Muscle layer of colon (tissue), 2 donors: Measurements from ENCODE around the gene CLDN10.
"Not testable (repeated sequence)": the region's sequence is repeated elsewhere in the genome, so short reads cannot be mapped to it uniquely, and the experiment has no call there.

ENCODE experiments used
- H3K27ac ChIP-seq: one replicate; pipeline ENCODE4 v1.7.0; 2013; ENCODE audit warnings: low read depth, mild to moderate bottlenecking, low read length, moderate library complexity
- H3K27me3 ChIP-seq, 2 donors: one replicate each; pipeline ENCODE4 v1.7.0; 2013; ENCODE audit warnings: low read length in 2 of 2, mild to moderate bottlenecking in 2 of 2; ENCODE audit not compliant: insufficient read depth in 2 of 2, control insufficient read depth in 1 of 2
- H3K36me3 ChIP-seq: one replicate; pipeline ENCODE4 v1.7.0; 2013; ENCODE audit warnings: mild to moderate bottlenecking, low read length; ENCODE audit not compliant: insufficient read depth
- H3K4me1 ChIP-seq: one replicate; pipeline ENCODE4 v1.7.0; 2013; ENCODE audit warnings: mild to moderate bottlenecking, low read length; ENCODE audit not compliant: insufficient read depth
- H3K4me3 ChIP-seq, 2 donors: one replicate each; pipeline ENCODE4 v1.7.0; 2013; ENCODE audit warnings: low read length in 2 of 2, low read depth in 1 of 2, mild to moderate bottlenecking in 1 of 2, moderate library complexity in 1 of 2
- H3K9ac ChIP-seq: one replicate; pipeline ENCODE4 v1.7.0; 2013; ENCODE audit warnings: low read length
- H3K9me3 ChIP-seq: one replicate; pipeline ENCODE4 v1.7.0; 2013; ENCODE audit warnings: mild to moderate bottlenecking, low read length
- donor health status: abdominal sarcoma.
- donor health status: Adenocarcinoma of cecum.

Gene CLDN10

GRCh38 chr13:95552539-95553441, at the start of gene CLDN10:
Gene CLDN10, plus strand, starts transcription at chr13:95552720. Its CDS starts 34 bp downstream, at chr13:95552754.
- Histone ChIP-seq H3K27ac (no peak within 1 kb of the TSS), H3K36me3 (no peaks in the 10 kb centered on the region), H3K9ac (no peak within 1 kb of the TSS), H3K9me3 (no peaks in the 10 kb centered on the region), H3K4me1 (no peaks in the 10 kb centered on the region), H3K27me3 (peaks cover 20 to 24% of the 10 kb centered on the region in 2 donors), H3K4me3 (no peak within 1 kb of the TSS)

DNA sequence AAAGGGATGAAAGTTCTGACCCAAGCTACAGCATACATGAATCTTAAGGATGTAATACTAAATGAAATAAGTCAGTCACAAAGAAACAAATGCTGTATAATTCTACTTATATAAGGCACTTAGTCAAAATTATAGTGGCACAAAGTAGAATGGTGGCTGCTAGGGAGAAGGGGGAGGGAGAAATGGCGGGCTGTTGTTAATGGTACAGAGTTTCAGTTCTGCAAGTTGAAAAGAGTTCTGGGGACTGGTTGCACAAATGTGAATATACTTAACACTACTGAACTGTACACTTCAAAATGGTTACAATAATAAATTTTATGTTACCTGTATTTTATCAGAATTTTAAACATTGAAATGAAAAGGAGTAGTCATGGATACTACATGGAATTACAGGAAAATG, 48.9 kb upstream of the CLDN10 start:
- Histone ChIP-seq H3K27ac (no peak overlapping the region), H3K4me1 (no peaks in the 10 kb centered on the region), H3K27me3 (no peaks in the 10 kb centered on the region), H3K36me3 (no peaks in the 10 kb centered on the region), H3K9me3 (no peaks in the 10 kb centered on the region), H3K9ac (no peak overlapping the region), H3K4me3 (no peak overlapping the region)

DNA sequence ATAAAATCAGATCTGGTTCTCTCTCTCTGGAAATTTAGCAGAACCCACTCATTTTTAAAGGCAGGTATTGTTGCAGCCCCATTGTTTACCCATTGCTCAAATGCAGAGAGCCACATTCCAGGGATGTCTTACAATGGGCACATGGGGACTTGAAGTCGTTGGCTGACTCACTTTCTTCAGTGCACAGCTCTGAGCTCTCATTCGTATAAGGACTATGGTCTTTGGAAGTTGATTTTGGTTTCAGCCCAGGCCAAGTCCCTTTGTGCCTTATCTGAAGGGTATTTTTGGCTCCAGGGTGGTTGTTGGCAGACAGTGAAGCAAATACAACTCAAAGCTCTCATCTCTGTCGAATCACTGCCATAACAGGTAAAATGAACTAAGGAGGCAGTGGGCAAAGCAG, 47.3 kb upstream of the CLDN10 start:
- Histone ChIP-seq H3K9ac (no peak overlapping the region), H3K4me3 (no peak overlapping the region), H3K36me3 (no peaks in the 10 kb centered on the region)

DNA sequence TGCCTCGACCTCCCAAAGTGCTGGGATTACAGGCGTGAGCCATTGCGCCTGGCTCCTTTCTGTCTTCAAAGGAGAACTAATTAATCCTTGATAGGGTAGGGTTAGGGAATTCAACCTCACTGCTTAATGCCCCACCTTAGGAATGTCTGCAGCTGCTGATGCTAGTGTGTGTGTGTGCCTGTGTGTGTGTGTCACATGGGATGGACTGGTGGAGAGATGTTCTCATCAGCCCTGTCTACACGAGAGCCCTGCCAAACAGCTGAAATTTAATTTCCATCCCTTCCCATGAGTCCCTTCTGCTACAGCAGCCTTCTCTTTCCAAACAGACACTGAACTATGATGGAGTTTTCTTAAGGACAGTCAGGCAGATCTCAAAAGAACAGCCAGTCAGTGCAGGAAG, 46.5 kb upstream of the CLDN10 start:
- no peaks in the 10 kb centered on the region for H3K27me3 ChIP-seq
- H3K4me1 ChIP-seq: no peaks in the 10 kb centered on the region

More for the DNA sequence above, 47.3 kb upstream of the CLDN10 start:
- Histone ChIP-seq H3K27me3 (no peaks in the 10 kb centered on the region), H3K27ac (no peak overlapping the region), H3K9me3 (no peaks in the 10 kb centered on the region), H3K4me1 (no peaks in the 10 kb centered on the region)

GRCh38 chr13:95507991-95508390, 44.5 kb upstream of the CLDN10 start:
- Histone ChIP-seq H3K4me1 (no peaks in the 10 kb centered on the region), H3K27ac (no peak overlapping the region), H3K36me3 (no peaks in the 10 kb centered on the region), H3K9ac (no peak overlapping the region), H3K27me3 (no peaks in the 10 kb centered on the region), H3K9me3 (no peaks in the 10 kb centered on the region), H3K4me3 (no peak overlapping the region)

More for the DNA sequence above, 46.5 kb upstream of the CLDN10 start:
- H3K9me3 ChIP-seq: no peaks in the 10 kb centered on the region
- no peak overlapping the region for H3K4me3 ChIP-seq
- H3K9ac ChIP-seq: no peak overlapping the region
- H3K27ac ChIP-seq: no peak overlapping the region
- H3K36me3 ChIP-seq: no peaks in the 10 kb centered on the region

DNA sequence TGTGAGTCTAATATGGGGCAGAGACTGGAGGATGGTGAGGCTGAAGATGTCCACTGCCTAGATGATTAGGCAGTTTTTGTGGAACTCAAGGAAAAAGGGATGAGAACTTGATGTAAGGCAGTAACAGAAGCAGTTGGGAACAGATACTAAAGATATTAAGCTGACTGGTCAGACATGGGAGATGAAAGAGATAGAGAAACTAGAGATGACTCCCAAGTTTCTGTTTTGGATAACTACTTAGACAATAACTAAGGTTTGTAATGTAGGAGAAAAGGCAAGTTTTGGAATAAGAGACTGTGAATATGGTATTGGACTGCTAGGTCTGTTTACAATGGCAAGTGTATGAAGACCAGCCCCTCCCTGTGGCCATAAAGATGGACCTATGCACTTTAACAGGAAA, 43.5 kb upstream of the CLDN10 start:
- Histone ChIP-seq H3K9ac (no peak overlapping the region), H3K9me3 (no peaks in the 10 kb centered on the region), H3K27me3 (no peaks in the 10 kb centered on the region), H3K27ac (no peak overlapping the region), H3K36me3 (no peaks in the 10 kb centered on the region), H3K4me1 (no peaks in the 10 kb centered on the region), H3K4me3 (no peak overlapping the region)

DNA sequence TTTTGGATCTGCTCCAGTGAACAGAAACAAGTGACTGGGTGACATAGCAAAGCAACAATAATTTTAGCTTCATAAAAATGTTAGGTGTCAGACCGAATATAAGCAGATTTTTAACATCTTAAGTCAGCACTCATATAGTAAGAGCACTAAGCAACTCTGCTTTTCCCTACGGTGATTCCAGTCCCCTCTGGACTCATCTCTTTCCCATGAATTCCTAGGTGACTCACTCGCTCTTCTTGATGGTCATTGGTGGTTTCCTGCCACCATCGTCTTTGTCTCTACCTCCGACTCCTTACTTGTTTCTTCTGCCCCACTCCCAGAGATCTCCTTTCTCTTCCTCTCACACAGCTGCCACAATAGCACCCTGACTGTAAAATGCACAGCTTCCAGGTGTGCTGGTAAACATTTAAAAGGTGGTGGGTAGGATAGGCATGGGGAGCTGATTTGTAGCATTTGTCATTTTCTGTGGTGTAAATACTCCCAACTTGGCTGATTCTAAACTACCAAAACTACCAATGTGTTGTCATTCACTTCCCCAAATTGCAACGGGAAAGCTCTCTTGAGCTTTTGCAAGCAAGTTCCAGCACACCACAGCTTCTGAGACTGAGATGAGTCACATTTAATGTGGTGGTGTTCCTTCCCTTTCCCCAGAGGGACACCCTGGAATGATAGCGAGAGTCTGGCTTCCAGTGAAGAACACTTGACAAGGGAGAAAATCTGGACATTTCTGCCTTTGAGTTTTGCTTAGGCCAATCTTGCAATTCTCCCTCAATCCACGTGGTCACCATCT, 42.8 kb upstream of the CLDN10 start:
- Histone ChIP-seq H3K4me3 (no peak overlapping the region), H3K27ac (no peak overlapping the region), H3K36me3 (no peaks in the 10 kb centered on the region)

DNA sequence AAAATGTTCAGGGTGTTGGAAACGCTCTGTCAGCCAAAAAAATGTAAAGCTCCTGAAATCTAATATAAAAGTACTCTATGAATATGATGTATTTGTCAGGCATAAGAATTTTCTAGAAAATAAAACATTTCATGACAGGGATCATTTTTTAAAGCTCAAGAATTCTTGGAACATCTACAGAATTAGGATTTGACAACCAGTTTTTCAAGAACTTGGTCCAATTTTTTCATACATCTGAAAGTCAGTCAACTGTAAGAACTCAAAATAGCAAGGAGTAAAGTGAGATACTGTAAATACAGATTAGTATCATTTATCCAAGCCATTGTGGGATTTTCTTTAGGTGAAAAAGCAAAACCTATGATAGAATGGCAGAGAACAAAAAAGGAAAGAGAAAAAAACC, 41.6 kb upstream of the CLDN10 start:
- Histone ChIP-seq H3K27ac (no peak overlapping the region), H3K9me3 (no peaks in the 10 kb centered on the region), H3K27me3 (no peaks in the 10 kb centered on the region), H3K9ac (no peak overlapping the region), H3K36me3 (no peaks in the 10 kb centered on the region), H3K4me1 (no peaks in the 10 kb centered on the region), H3K4me3 (no peak overlapping the region)

More for the DNA sequence above, 42.8 kb upstream of the CLDN10 start:
- Histone ChIP-seq H3K9me3 (no peaks in the 10 kb centered on the region), H3K9ac (no peak overlapping the region), H3K4me1 (no peaks in the 10 kb centered on the region), H3K27me3 (no peaks in the 10 kb centered on the region)

GRCh38 chr13:95512424-95512823, 40.1 kb upstream of the CLDN10 start:
- H3K9me3 ChIP-seq: no peaks in the 10 kb centered on the region
- no peaks in the 10 kb centered on the region for H3K27me3 ChIP-seq
- no peaks in the 10 kb centered on the region for H3K4me1 ChIP-seq
- H3K27ac ChIP-seq: no peak overlapping the region
- no peaks in the 10 kb centered on the region for H3K36me3 ChIP-seq
- no peak overlapping the region for H3K9ac ChIP-seq
- H3K4me3 ChIP-seq: no peak overlapping the region

DNA sequence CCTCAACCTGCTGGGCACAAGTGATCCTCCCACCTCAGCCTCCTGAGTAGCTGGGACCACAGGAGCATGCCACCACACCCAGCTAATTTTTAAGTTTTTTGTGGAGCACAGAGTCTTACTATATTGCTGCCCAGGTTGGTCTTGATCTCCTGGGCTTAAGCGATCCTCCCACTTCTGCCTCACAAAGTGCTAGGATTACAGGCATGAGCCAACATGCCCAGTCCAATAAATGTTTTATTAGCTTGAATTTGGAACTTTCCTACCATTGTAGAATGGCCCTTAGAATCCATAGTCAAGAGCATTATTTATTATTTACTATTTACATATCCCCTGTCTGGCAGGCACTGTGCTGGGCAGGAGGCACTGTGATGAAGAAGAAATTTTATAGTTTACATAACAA, 39.6 kb upstream of the CLDN10 start:
- Histone ChIP-seq H3K9me3 (no peaks in the 10 kb centered on the region), H3K27me3 (no peaks in the 10 kb centered on the region), H3K9ac (no peak overlapping the region)

DNA sequence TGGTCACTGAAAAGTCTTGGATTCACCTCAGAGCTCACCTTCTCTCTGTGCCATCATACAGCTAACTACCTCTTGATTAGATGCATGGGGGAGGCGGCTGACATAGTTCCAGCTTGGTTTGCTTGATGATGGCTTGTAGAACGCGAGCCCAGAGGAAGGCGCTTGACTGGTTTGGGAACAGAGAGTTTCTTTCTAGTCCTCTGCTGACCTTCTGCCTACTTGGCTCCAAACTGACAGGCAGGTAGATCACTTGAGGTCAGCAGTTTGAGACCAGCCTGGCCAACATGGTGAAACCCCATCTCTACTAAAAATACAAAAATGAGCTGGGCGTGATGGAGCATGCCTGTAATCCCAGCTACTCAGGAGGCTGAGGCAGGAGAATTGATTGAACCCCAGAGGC, 36.9 kb upstream of the CLDN10 start:
- not testable (repeated sequence) for H3K4me3 ChIP-seq, H3K27me3 ChIP-seq, H3K4me1 ChIP-seq, H3K27ac ChIP-seq, H3K9me3 ChIP-seq, H3K36me3 ChIP-seq, H3K9ac ChIP-seq

More for the DNA sequence above, 39.6 kb upstream of the CLDN10 start:
- no peaks in the 10 kb centered on the region for H3K36me3 ChIP-seq
- no peak overlapping the region for H3K4me3 ChIP-seq
- no peaks in the 10 kb centered on the region for H3K4me1 ChIP-seq
- H3K27ac ChIP-seq: no peak overlapping the region
